ENCODE data around the gene SYTL1. TPM values are rescaled to one million over a fixed set of nuclear protein-coding genes. Genes with fewer than 3 reads are reported as not detected.

SYTL1 gene
- total and polyA plus RNA-seq, 9 of the 15 experiments (the other 6 are each of a cell fraction or from before 2014, with no cell fraction given): 0.04 to 9.3 (median 1.7) TPM

GRCh38 chr1:27392096-27392777, 50.4 kb downstream of the SYTL1 start, which contains the start of gene GPR3 (continued):
- TF ChIP-seq E2F4 (CRISPR knock-in tag; IDR thresholded peaks at IDR 0.05; ENCODE audit: low read depth): no peak
- no peak for TF ChIP-seq RBM15 (IDR thresholded peaks at IDR 0.05; ENCODE audit: insufficient read depth, low read length)
- no peak for TF ChIP-seq USF2 (CRISPR knock-in tag; IDR thresholded peaks at IDR 0.05)
- no peak for TF ChIP-seq TFAM (CRISPR knock-in tag; conservative IDR thresholded peaks at IDR 0.05)
- TF ChIP-seq VEZF1 (CRISPR knock-in tag; IDR thresholded peaks at IDR 0.05): peak; percentile 91
- TF ChIP-seq ZNF277 (CRISPR knock-in tag; IDR thresholded peaks at IDR 0.05; ENCODE audit: borderline replicate concordance): no peak
- TF ChIP-seq HNRNPH1 (optimal IDR thresholded peaks at IDR 0.05; ENCODE audit: low read depth, low read length): no peak
- TF ChIP-seq KLF10 (CRISPR knock-in tag; IDR thresholded peaks at IDR 0.05): no peak
- no peak for TF ChIP-seq ZBTB34 (CRISPR knock-in tag; IDR thresholded peaks at IDR 0.05)
- TF ChIP-seq ARID3A (IDR thresholded peaks at IDR 0.05; ENCODE audit: borderline replicate concordance, low read depth, low read length): no peak
- no peak for TF ChIP-seq ETV6 (IDR thresholded peaks at IDR 0.05; ENCODE audit: borderline replicate concordance in 1 of 2, low read depth in 2 of 2, low read length in 1 of 2)
- TF ChIP-seq ETV6 (CRISPR knock-in tag; IDR thresholded peaks at IDR 0.05; ENCODE audit: borderline replicate concordance): no peak
- peak; percentile 57 for TF ChIP-seq MAX (CRISPR knock-in tag; IDR thresholded peaks at IDR 0.05)
- TF ChIP-seq ZNF740 (CRISPR knock-in tag; IDR thresholded peaks at IDR 0.05): no peak
- TF ChIP-seq ZNF740 (tag; IDR thresholded peaks at IDR 0.05): peak in 1 of 2 experiments; percentile 71; a peak in 2 of 4 replicates
- TF ChIP-seq ZNF436 (CRISPR knock-in tag; IDR thresholded peaks at IDR 0.05): no peak
- no peak for TF ChIP-seq CBFA2T2 (conservative IDR thresholded peaks at IDR 0.05)

All from K562 (cell line).